ENCODE data around the gene ZC3H7B. TPM values are rescaled to one million over a fixed set of nuclear protein-coding genes. Genes with fewer than 3 reads are reported as not detected.

The ZC3H7B gene
- total and polyA plus RNA-seq, 5 donors from 2014 or later, result 1.00 to 39.3 (median 1.3) TPM

- Mint-ChIP-seq H3K9me3 (no peaks in the 10 kb centered on the region), H3K27ac (peak overlapping the region in 2 of 3 donors; percentile 26 to 76), H3K4me3 (peak overlapping the region in 1 of 4 donors; percentile 41), H3K27me3 (peaks cover 4% of the 10 kb centered on the region), H3K4me1 (peaks cover 0 to 11% (median 5%) of the 10 kb centered on the region in 4 donors), H3K36me3 (no peaks in the 10 kb centered on the region)
- Histone ChIP-seq H3K4me3 (ENCODE audit: low read depth, low read length) (no peak overlapping the region), H3K27ac (ENCODE audit: insufficient read depth, low read length, poor library complexity, severe bottlenecking) (no peak overlapping the region), H3K27me3 (ENCODE audit: control insufficient read depth, insufficient read depth, low read length) (no peaks in the 10 kb centered on the region), H3K9me3 (ENCODE audit: control insufficient read depth in 2 of 2, low read length in 2 of 2) (no peaks in the 10 kb centered on the region), H3K4me1 (ENCODE audit: control insufficient read depth, insufficient read depth, low read length, poor library complexity, severe bottlenecking) (peaks cover 6% of the 10 kb centered on the region), H3K36me3 (ENCODE audit: control insufficient read depth, insufficient read depth, low read length) (no peaks in the 10 kb centered on the region)
- no peak for ATAC-seq (ENCODE audit: low read depth in 2 of 2)
- DNase-seq, result peak in 1 of 3 donors; percentile 28
Observed at GRCh38 chr22:41405588-41405987, 104.3 kb downstream of the ZC3H7B start.

- DNase-seq (no peak), ATAC-seq (ENCODE audit: low read depth in 2 of 2) (no peak)
- H3K36me3 Mint-ChIP-seq, result no peaks in the 10 kb centered on the region
- Histone ChIP-seq H3K36me3 (ENCODE audit: control insufficient read depth, insufficient read depth, low read length) (no peaks in the 10 kb centered on the region), H3K27me3 (ENCODE audit: control insufficient read depth, insufficient read depth, low read length) (no peaks in the 10 kb centered on the region), H3K9me3 (ENCODE audit: control insufficient read depth in 2 of 2, low read length in 2 of 2) (no peaks in the 10 kb centered on the region), H3K27ac (ENCODE audit: insufficient read depth, low read length, poor library complexity, severe bottlenecking) (no peak overlapping the region), H3K4me3 (ENCODE audit: low read depth, low read length) (no peak overlapping the region), H3K4me1 (ENCODE audit: control insufficient read depth, insufficient read depth, low read length, poor library complexity, severe bottlenecking) (peaks cover 6% of the 10 kb centered on the region)
- no peak overlapping the region for H3K4me3 Mint-ChIP-seq
- no peaks in the 10 kb centered on the region for H3K9me3 Mint-ChIP-seq
- H3K27ac Mint-ChIP-seq, result peak overlapping the region in 1 of 3 donors; percentile 83
- H3K27me3 Mint-ChIP-seq, result peaks cover 4% of the 10 kb centered on the region
- H3K4me1 Mint-ChIP-seq, result peaks cover 0 to 17% (median 5%) of the 10 kb centered on the region in 4 donors
Observed at GRCh38 chr22:41406410-41406809, 105.1 kb downstream of the ZC3H7B start.

GRCh38 chr22:41407433-41407832 is 106.1 kb downstream of the ZC3H7B start:
- no peak for ATAC-seq (ENCODE audit: low read depth in 2 of 2)
- H3K27me3 Mint-ChIP-seq, result peaks cover 4% of the 10 kb centered on the region

GRCh38 chr22:41408665-41409064 is 107.3 kb downstream of the ZC3H7B start:
- Mint-ChIP-seq H3K9me3 (no peaks in the 10 kb centered on the region), H3K4me3 (no peak overlapping the region), H3K4me1 (peaks cover 5 to 31% (median 10%) of the 10 kb centered on the region in 4 donors), H3K36me3 (no peaks in the 10 kb centered on the region), H3K27ac (no peak overlapping the region), H3K27me3 (peaks cover 4% of the 10 kb centered on the region)
- ATAC-seq (ENCODE audit: low read depth in 2 of 2) (no peak), DNase-seq (no peak)
- no peak overlapping the region for H3K27ac ChIP-seq (ENCODE audit: insufficient read depth, low read length, poor library complexity, severe bottlenecking)
- peaks cover 16% of the 10 kb centered on the region for H3K4me1 ChIP-seq (ENCODE audit: control insufficient read depth, insufficient read depth, low read length, poor library complexity, severe bottlenecking)
- no peaks in the 10 kb centered on the region for H3K9me3 ChIP-seq (ENCODE audit: control insufficient read depth in 2 of 2, low read length in 2 of 2)
- no peak overlapping the region for H3K4me3 ChIP-seq (ENCODE audit: low read depth, low read length)
- H3K36me3 ChIP-seq (ENCODE audit: control insufficient read depth, insufficient read depth, low read length), result no peaks in the 10 kb centered on the region
- H3K27me3 ChIP-seq (ENCODE audit: control insufficient read depth, insufficient read depth, low read length), result no peaks in the 10 kb centered on the region

More at GRCh38 chr22:41407433-41407832, 106.1 kb downstream of the ZC3H7B start:
- no peaks in the 10 kb centered on the region for H3K27me3 ChIP-seq (ENCODE audit: control insufficient read depth, insufficient read depth, low read length)
- H3K4me3 ChIP-seq (ENCODE audit: low read depth, low read length), result no peak overlapping the region
- H3K27ac ChIP-seq (ENCODE audit: insufficient read depth, low read length, poor library complexity, severe bottlenecking), result no peak overlapping the region
- Mint-ChIP-seq H3K9me3 (no peaks in the 10 kb centered on the region), H3K36me3 (no peaks in the 10 kb centered on the region), H3K4me1 (peaks cover 5 to 26% (median 11%) of the 10 kb centered on the region in 4 donors), H3K4me3 (no peak overlapping the region), H3K27ac (no peak overlapping the region)
- no peak for DNase-seq
- peaks cover 12% of the 10 kb centered on the region for H3K4me1 ChIP-seq (ENCODE audit: control insufficient read depth, insufficient read depth, low read length, poor library complexity, severe bottlenecking)
- no peaks in the 10 kb centered on the region for H3K9me3 ChIP-seq (ENCODE audit: control insufficient read depth in 2 of 2, low read length in 2 of 2)
- H3K36me3 ChIP-seq (ENCODE audit: control insufficient read depth, insufficient read depth, low read length), result no peaks in the 10 kb centered on the region

Other genes starting within 250 kb of the ZC3H7B start
- gene EP300, start 208.9 kb upstream of the ZC3H7B start, total RNA-seq, result 177 TPM
- gene EP300, start 208.9 kb upstream of the ZC3H7B start, polyA plus RNA-seq, result 10 to 100 TPM in 2 of 4 donors, 1 to 10 TPM in 2; 8.1 to 14.8 (median 10.7) TPM
- gene L3MBTL2, start 96.2 kb upstream of the ZC3H7B start, total RNA-seq, result 35.0 TPM
- 10 to 100 TPM; 26.9 to 30.5 (median 29.5) TPM for gene L3MBTL2, start 96.2 kb upstream of the ZC3H7B start, polyA plus RNA-seq
- 1.2 TPM for gene CHADL, start 60.6 kb upstream of the ZC3H7B start, total RNA-seq
- gene CHADL, start 60.6 kb upstream of the ZC3H7B start, polyA plus RNA-seq, result under 1 TPM; 0.22 to 0.58 (median 0.51) TPM
- 112 TPM for gene RANGAP1, start 15.3 kb upstream of the ZC3H7B start, total RNA-seq
- 10 to 100 TPM; 19.9 to 26.6 (median 23.0) TPM for gene RANGAP1, start 15.3 kb upstream of the ZC3H7B start, polyA plus RNA-seq
- gene TEF, start 80.4 kb downstream of the ZC3H7B start, total RNA-seq, result 9.4 TPM
- 1 to 10 TPM; 4.6 to 5.6 (median 5.1) TPM for gene TEF, start 80.4 kb downstream of the ZC3H7B start, polyA plus RNA-seq
- 32.0 TPM for gene TOB2, start 145.3 kb downstream of the ZC3H7B start, total RNA-seq
- 10 to 100 TPM; 16.3 to 18.0 (median 17.6) TPM for gene TOB2, start 145.3 kb downstream of the ZC3H7B start, polyA plus RNA-seq
- gene PHF5A, start 167.2 kb downstream of the ZC3H7B start, total RNA-seq, result 40.7 TPM
- 10 to 100 TPM; 22.6 to 33.5 (median 25.7) TPM for gene PHF5A, start 167.2 kb downstream of the ZC3H7B start, polyA plus RNA-seq
- gene ACO2, start 167.6 kb downstream of the ZC3H7B start, total RNA-seq, result 87.5 TPM
- gene ACO2, start 167.6 kb downstream of the ZC3H7B start, polyA plus RNA-seq, result 10 to 100 TPM; 64.3 to 76.4 (median 67.0) TPM
- gene POLR3H, start 242.9 kb downstream of the ZC3H7B start, total RNA-seq, result 15.2 TPM
- gene POLR3H, start 242.9 kb downstream of the ZC3H7B start, polyA plus RNA-seq, result 10 to 100 TPM; 12.1 to 21.3 (median 16.9) TPM